Fibroblast of lung (primary cell): ENCODE data around the gene PDIK1L. TPM values are rescaled to one million over a fixed set of nuclear protein-coding genes. Genes with fewer than 3 reads are reported as not detected.

Experiments
- DNase-seq, 2 donors: peaks; one replicate each; pipeline versions ENCODE4 v3.0.0 to v3.0.0-alpha.2; 2010; ENCODE audit warnings: low read depth in 2 of 2
- H2AFZ ChIP-seq: 2 replicates; pipeline ENCODE4 v1.5.1; 2012; ENCODE audit warnings: low read length, control low read depth, inconsistent platforms
- H3K27ac ChIP-seq: 2 replicates; pipeline ENCODE4 v1.5.1; 2011; ENCODE audit warnings: low read length, control low read depth; ENCODE audit not compliant: insufficient read depth
- H3K27me3 ChIP-seq: 2 replicates; pipeline ENCODE4 v1.5.1; 2011; ENCODE audit warnings: mild to moderate bottlenecking, low read length; ENCODE audit not compliant: control insufficient read depth, insufficient read depth
- H3K36me3 ChIP-seq: 2 replicates; pipeline ENCODE4 v1.5.1; 2011; ENCODE audit warnings: low read length; ENCODE audit not compliant: control insufficient read depth, insufficient read depth
- H3K4me1 ChIP-seq: 2 replicates; pipeline ENCODE4 v1.5.1; 2011; ENCODE audit warnings: low read length; ENCODE audit not compliant: control insufficient read depth, insufficient read depth; ENCODE audit errors: extremely low read depth
- H3K4me2 ChIP-seq: 2 replicates; pipeline ENCODE4 v1.5.1; 2011; ENCODE audit warnings: low read length, control low read depth; ENCODE audit not compliant: insufficient read depth; ENCODE audit errors: extremely low read depth
- H3K4me3 ChIP-seq, 4 experiments: fragments of 200-600 bp in 1 of 4; sonication (generic) in 1 of 4; replicated peaks in 1 of 4; 2 replicates each; pipeline ENCODE4 v1.5.1; 2011 to 2016; ENCODE audit warnings: low read length in 4 of 4, low read depth in 3 of 4, mild to moderate bottlenecking in 3 of 4, control low read depth in 2 of 4, inconsistent platforms in 1 of 4, mixed read lengths in 1 of 4; ENCODE audit not compliant: insufficient read depth in 1 of 4; ENCODE audit errors: control extremely low read depth in 1 of 4
- H3K79me2 ChIP-seq: 2 replicates; pipeline ENCODE4 v1.5.1; 2012; ENCODE audit warnings: mild to moderate bottlenecking, low read length, inconsistent platforms; ENCODE audit not compliant: control insufficient read depth, insufficient read depth
- H3K9ac ChIP-seq: 2 replicates; pipeline ENCODE4 v1.5.1; 2011; ENCODE audit warnings: mild to moderate bottlenecking, low read length, control low read depth; ENCODE audit not compliant: insufficient read depth
- H3K9me3 ChIP-seq: 2 replicates; pipeline ENCODE4 v1.5.1; 2012; ENCODE audit warnings: low read depth, low read length; ENCODE audit not compliant: control insufficient read depth, insufficient read depth
- H4K20me1 ChIP-seq: 2 replicates; pipeline ENCODE4 v1.5.1; 2011; ENCODE audit warnings: low read length; ENCODE audit not compliant: control insufficient read depth, insufficient read depth; ENCODE audit errors: extremely low read depth
- CTCF ChIP-seq, 2 donors: IDR thresholded peaks in 1 of 2; conservative IDR thresholded peaks in 1 of 2; 1 replicate in 1 of 2; 2 replicates in 1 of 2; pipeline ENCODE4 v1.5.1; 2011 to 2012; ENCODE audit warnings: low read length in 2 of 2, control low read depth in 1 of 2, inconsistent platforms in 1 of 2, low read depth in 1 of 2, mild to moderate bottlenecking in 1 of 2
- EZH2 ChIP-seq: IDR thresholded peaks from 2 replicates; pipeline ENCODE4 v1.5.1; 2012; ENCODE audit warnings: low read length, control low read depth, mild to moderate bottlenecking; ENCODE audit errors: missing control alignments
- polyA plus RNA-seq, 2 donors: library from polyadenylated mRNA; depleted of rRNA in 1 of 2; stranded (reverse) in 1 of 2; unstranded in 1 of 2; fragments of >200 nt; gene quantifications; 2 replicates each; pipeline ENCODE4 v1.2.1, GENCODE V29; 2011 to 2012; ENCODE audit warnings: missing spikeins in 1 of 2
- total RNA-seq: library from RNA; depleted of rRNA; stranded (reverse); fragments of >200 nt; gene quantifications from 2 replicates; pipeline ENCODE4 v1.2.1, GENCODE V29; 2014

Gene PDIK1L
- total and polyA plus RNA-seq, 2 donors (not counting 1 experiment from before 2014, with no cell fraction given) = 3.0 to 4.3 TPM

GRCh38 chr1:26125946-26126320 is 14.3 kb downstream of the PDIK1L start:
- no peaks in the 10 kb centered on the region for H3K9me3 ChIP-seq
- TF ChIP-seq EZH2 (no peak), CTCF (conservative IDR thresholded peaks at IDR 0.05 in 1 of 2, IDR thresholded peaks at IDR 0.05 in 1 of 2; ENCODE audit: low read depth in 1 of 2, low read length in 2 of 2) (no peak)
- H4K20me1 ChIP-seq = no peaks in the 10 kb centered on the region
- H3K79me2 ChIP-seq = no peaks in the 10 kb centered on the region
- H3K4me1 ChIP-seq = peaks cover 3% of the 10 kb centered on the region
- H3K9ac ChIP-seq = no peak overlapping the region
- H3K27me3 ChIP-seq = no peaks in the 10 kb centered on the region
- H3K27ac ChIP-seq = no peak overlapping the region
- no peak overlapping the region for H3K4me3 ChIP-seq
- no peaks in the 10 kb centered on the region for H3K36me3 ChIP-seq
- H2AFZ ChIP-seq = no peak overlapping the region
- DNase-seq = no peak
- no peak overlapping the region for H3K4me2 ChIP-seq

GRCh38 chr1:26126321-26127084 is 14.9 kb downstream of the PDIK1L start:
- Histone ChIP-seq H3K4me2 (no peak overlapping the region), H3K36me3 (no peaks in the 10 kb centered on the region), H2AFZ (no peak overlapping the region), H3K9me3 (no peaks in the 10 kb centered on the region), H3K79me2 (no peaks in the 10 kb centered on the region), H3K4me1 (peaks cover 3% of the 10 kb centered on the region), H4K20me1 (no peaks in the 10 kb centered on the region), H3K27me3 (no peaks in the 10 kb centered on the region), H3K27ac (no peak overlapping the region), H3K4me3 (no peak overlapping the region), H3K9ac (no peak overlapping the region)
- TF ChIP-seq CTCF (conservative IDR thresholded peaks at IDR 0.05 in 1 of 2, IDR thresholded peaks at IDR 0.05 in 1 of 2; ENCODE audit: low read depth in 1 of 2, low read length in 2 of 2) = no peak
- DNase-seq = peak in 1 of 2 donors; percentile 70

- H4K20me1 ChIP-seq = no peaks in the 10 kb centered on the region
- no peaks in the 10 kb centered on the region for H3K9me3 ChIP-seq
- H3K4me2 ChIP-seq = no peak overlapping the region
- H3K36me3 ChIP-seq = no peaks in the 10 kb centered on the region
- TF ChIP-seq CTCF (conservative IDR thresholded peaks at IDR 0.05 in 1 of 2, IDR thresholded peaks at IDR 0.05 in 1 of 2; ENCODE audit: low read depth in 1 of 2, low read length in 2 of 2) (no peak), EZH2 (no peak)
- H3K27ac ChIP-seq = no peak overlapping the region
- H3K4me1 ChIP-seq = peaks cover 3% of the 10 kb centered on the region
- no peak overlapping the region for H3K4me3 ChIP-seq
- no peaks in the 10 kb centered on the region for H3K79me2 ChIP-seq
- H3K27me3 ChIP-seq = no peaks in the 10 kb centered on the region
- H3K9ac ChIP-seq = no peak overlapping the region
- no peak for DNase-seq
- no peak overlapping the region for H2AFZ ChIP-seq
Measured at GRCh38 chr1:26127235-26128163, 15.9 kb downstream of the PDIK1L start.
